HEK293T (cell line): ENCODE measurements around the gene POU2AF3.
"Not testable (repeated sequence)": the region's sequence is repeated elsewhere in the genome, so short reads cannot be mapped to it uniquely, and the experiment has no call there.

ENCODE experiments used
- CTCF ChIA-PET: fragments of 350-600 bp; formaldehyde crosslinking; extraction: SDS; loops from one replicate; lab custom pipeline; 2021; ENCODE audit warnings: antibody characterized with exemption, inconsistent platforms; lab: Yijun Ruan, JAX
- POLR2A ChIA-PET: fragments of 350-600 bp; formaldehyde crosslinking; extraction: SDS; loops from one replicate; lab custom pipeline; 2020; ENCODE audit warnings: antibody characterized with exemption, inconsistent platforms; lab: Yijun Ruan, JAX
- DNase-seq: peaks from one replicate; pipeline ENCODE4 v3.0.0; 2012; ENCODE audit warnings: mixed read lengths; ENCODE audit errors: extremely low spot score
- ARNT ChIP-seq: fragments of 450-650 bp; IDR thresholded peaks from 2 replicates; pipeline ENCODE4 v1.6.1; 2017; ENCODE audit warnings: mild to moderate bottlenecking
- BHLHE40 ChIP-seq: fragments of 450-650 bp; IDR thresholded peaks from 2 replicates; pipeline ENCODE4 v1.6.1; 2016; ENCODE audit warnings: mild to moderate bottlenecking, moderate library complexity, borderline replicate concordance
- CTBP1 ChIP-seq: fragments of 450-650 bp; IDR thresholded peaks from 2 replicates; pipeline ENCODE4 v1.6.1; 2016; ENCODE audit warnings: borderline replicate concordance
- ELF4 ChIP-seq: fragments of 450-650 bp; IDR thresholded peaks from 2 replicates; pipeline ENCODE4 v1.6.1; 2017; ENCODE audit warnings: antibody characterized with exemption
- FOXA1 ChIP-seq: fragments of 450-650 bp; IDR thresholded peaks from 2 replicates; pipeline ENCODE4 v1.6.1; 2016; ENCODE audit warnings: mild to moderate bottlenecking
- FOXK2 ChIP-seq: fragments of 450-650 bp; IDR thresholded peaks from 2 replicates; pipeline ENCODE4 v1.6.1; 2016; ENCODE audit warnings: mild to moderate bottlenecking
- FOXM1 ChIP-seq: fragments of 450-650 bp; IDR thresholded peaks from 2 replicates; pipeline ENCODE4 v1.6.1; 2017; ENCODE audit warnings: mild to moderate bottlenecking, borderline replicate concordance
- HDGF ChIP-seq: fragments of 450-650 bp; IDR thresholded peaks from 2 replicates; pipeline ENCODE4 v1.6.1; 2017; ENCODE audit warnings: antibody characterized with exemption, borderline replicate concordance
- L3MBTL2 ChIP-seq: fragments of 450-650 bp; conservative IDR thresholded peaks from 2 replicates; pipeline ENCODE4 v1.6.1; 2016; ENCODE audit warnings: mild to moderate bottlenecking
- LEF1 ChIP-seq: fragments of 450-650 bp; IDR thresholded peaks from 2 replicates; pipeline ENCODE4 v1.6.1; 2017; ENCODE audit warnings: mild to moderate bottlenecking, borderline replicate concordance
- NFRKB ChIP-seq: fragments of 450-650 bp; IDR thresholded peaks from 2 replicates; pipeline ENCODE4 v1.6.1; 2016; ENCODE audit warnings: mild to moderate bottlenecking, moderate library complexity
- PKNOX1 ChIP-seq: fragments of 450-650 bp; IDR thresholded peaks from 2 replicates; pipeline ENCODE4 v1.6.1; 2016
- SP1 ChIP-seq: fragments of 450-650 bp; IDR thresholded peaks from 2 replicates; pipeline ENCODE4 v1.6.1; 2017
- SUZ12 ChIP-seq: fragments of 450-650 bp; IDR thresholded peaks from 2 replicates; pipeline ENCODE4 v1.6.1; 2016; ENCODE audit warnings: mild to moderate bottlenecking
- TARDBP ChIP-seq: fragments of 450-650 bp; IDR thresholded peaks from 2 replicates; pipeline ENCODE4 v1.6.1; 2016
- ZNF384 ChIP-seq: fragments of 450-650 bp; IDR thresholded peaks from 2 replicates; pipeline ENCODE4 v1.6.1; 2016

The POU2AF3 gene

GRCh38 chr11:111312076-111312475, 13.7 kb downstream of the POU2AF3 start:
- POLR2A ChIA-PET, result no interaction called here
- CTCF ChIA-PET, result interaction anchor here (0.6 kb wide), 1 partner anchor 87 kb away, joined by 3 read pairs; no protein-coding TSS in a partner anchor

GRCh38 chr11:111319296-111319695, 20.9 kb downstream of the POU2AF3 start:
- CTCF ChIA-PET, result no interaction called here
- TF ChIP-seq FOXM1 (no peak), FOXK2 (no peak), SUZ12 (no peak), L3MBTL2 (no peak), SP1 (no peak), FOXA1 (no peak), BHLHE40 (no peak), CTBP1 (no peak), ELF4 (no peak), TARDBP (no peak), NFRKB (no peak), LEF1 (no peak), HDGF (no peak), PKNOX1 (no peak), ARNT (no peak)
- POLR2A ChIA-PET, result no interaction called here
- no peak for DNase-seq

More at GRCh38 chr11:111312076-111312475, 13.7 kb downstream of the POU2AF3 start:
- DNase-seq, result no peak
- TF ChIP-seq ZNF384 (no peak), CTBP1 (no peak), NFRKB (no peak), SP1 (no peak), PKNOX1 (no peak), FOXM1 (no peak)

GRCh38 chr11:111320199-111320598, 21.9 kb downstream of the POU2AF3 start:
- CTCF ChIA-PET, POLR2A ChIA-PET: not testable (repeated sequence)

GRCh38 chr11:111320728-111321568, 22.6 kb downstream of the POU2AF3 start:
- TF ChIP-seq CTBP1 (no peak), ZNF384 (no peak), NFRKB (no peak), TARDBP (no peak), BHLHE40 (no peak), HDGF (no peak), FOXA1 (no peak), FOXM1 (no peak), ELF4 (no peak), FOXK2 (no peak), SUZ12 (no peak), LEF1 (no peak)
- no peak for DNase-seq
- POLR2A ChIA-PET, result no interaction called here
- CTCF ChIA-PET, result no interaction called here

More at GRCh38 chr11:111320199-111320598, 21.9 kb downstream of the POU2AF3 start:
- not testable (repeated sequence) for DNase-seq

GRCh38 chr11:111322534-111322933, 24.2 kb downstream of the POU2AF3 start:
- ChIA-PET CTCF (no interaction called here), POLR2A (no interaction called here)
- no peak for DNase-seq
- no peak for TF ChIP-seq SP1
- TF ChIP-seq BHLHE40, result no peak
- TF ChIP-seq FOXM1, result no peak
- no peak for TF ChIP-seq TARDBP
- no peak for TF ChIP-seq ELF4

GRCh38 chr11:111324277-111324720, 26.0 kb downstream of the POU2AF3 start:
- DNase-seq, result no peak
- CTCF ChIA-PET, result no interaction called here
- POLR2A ChIA-PET, result no interaction called here
- no peak for TF ChIP-seq LEF1
- no peak for TF ChIP-seq CTBP1
- TF ChIP-seq L3MBTL2, result no peak
- no peak for TF ChIP-seq ARNT
- TF ChIP-seq FOXM1, result no peak
- no peak for TF ChIP-seq HDGF
- no peak for TF ChIP-seq SP1
- TF ChIP-seq ELF4, result no peak
- no peak for TF ChIP-seq FOXA1

- no peak for TF ChIP-seq PKNOX1
- TF ChIP-seq HDGF, result no peak
- TF ChIP-seq LEF1, result no peak
- no peak for TF ChIP-seq ELF4
- no peak for TF ChIP-seq NFRKB
- TF ChIP-seq FOXA1, result no peak
- no peak for TF ChIP-seq FOXM1
- TF ChIP-seq BHLHE40, result no peak
- DNase-seq, result no peak
- POLR2A ChIA-PET, result no interaction called here
- CTCF ChIA-PET, result no interaction called here
Observed at GRCh38 chr11:111325259-111325658, 26.9 kb downstream of the POU2AF3 start.
